Measurements from ENCODE around the gene UBE2C. TPM values are rescaled to one million over a fixed set of nuclear protein-coding genes. Genes with fewer than 3 reads are reported as not detected.

Gene UBE2C
- total RNA-seq, 2 experiments from 2014 or later = 192 to 196 TPM

DNA sequence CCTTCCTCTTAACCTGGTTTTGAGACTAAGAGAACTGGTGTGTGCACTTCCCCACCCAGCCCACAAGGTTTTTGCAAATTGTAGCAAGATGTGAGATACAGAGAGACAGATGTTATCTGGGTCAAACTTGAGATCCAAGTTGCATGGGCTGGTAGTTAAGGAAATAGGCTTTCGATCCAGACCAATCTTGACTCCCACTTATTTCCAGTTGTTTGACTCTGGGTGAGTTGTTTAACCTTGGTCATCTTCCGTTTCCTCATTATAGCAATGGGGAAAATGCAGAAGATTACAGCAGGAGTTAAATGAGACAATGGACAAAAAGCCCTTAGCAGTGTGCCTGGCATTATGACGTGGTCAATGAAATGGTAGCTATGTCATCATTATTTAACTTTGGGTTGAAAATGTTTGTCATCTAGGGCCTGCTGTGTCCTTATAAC lies 22.9 kb downstream of the UBE2C start:
- Mint-ChIP-seq H3K27me3 (no peaks in the 10 kb centered on the region), H3K36me3 (no peaks in the 10 kb centered on the region), H3K27ac (no peak overlapping the region), H3K4me1 (ENCODE audit: low read depth) (peaks cover 13% of the 10 kb centered on the region), H3K9me3 (no peaks in the 10 kb centered on the region), H3K4me3 (no peak overlapping the region)
- ChIA-PET POLR2A (no interaction called here), CTCF (interaction anchor here (1.1 to 1.2 kb wide), 2 partner anchors 36 to 135 kb away, joined by 3 to 4 read pairs; no protein-coding TSS in a partner anchor)
- intact Hi-C loops (cut with micrococcal nuclease) = loop anchor here (10.0 kb wide), 1 partner anchor 49 kb away; the partner anchor contains the start of genes SPATA25 and ZSWIM1
- no peak for DNase-seq

DNA sequence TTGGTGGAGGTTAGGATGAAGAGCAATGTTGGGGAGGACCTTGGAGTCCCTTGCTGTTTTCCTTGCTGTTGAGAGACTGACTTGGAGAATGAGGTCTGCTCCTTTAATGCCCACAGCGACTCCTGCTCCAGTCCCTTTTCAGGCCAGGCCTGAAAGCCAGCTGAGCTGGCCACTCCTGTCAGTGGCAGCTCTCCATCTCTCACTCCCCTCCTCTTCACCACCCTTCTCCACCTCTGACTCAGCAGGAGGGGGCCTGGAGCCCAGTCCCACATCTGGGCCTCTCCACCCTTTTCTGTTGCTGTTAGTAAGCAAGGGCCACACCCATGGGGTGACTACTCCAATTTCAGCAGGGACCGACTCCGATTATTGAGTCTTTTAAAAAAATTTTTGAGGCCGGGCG lies 23.4 kb downstream of the UBE2C start:
- H3K36me3 Mint-ChIP-seq = no peaks in the 10 kb centered on the region
- intact Hi-C loops (cut with micrococcal nuclease) = loop anchor here (10.0 kb wide), 1 partner anchor 49 kb away; the partner anchor contains the start of genes SPATA25 and ZSWIM1
- no peak for DNase-seq
- ChIA-PET POLR2A (no interaction called here), CTCF (interaction anchor here (1.2 kb wide), 1 partner anchor 134 kb away, joined by 4 read pairs; no protein-coding TSS in a partner anchor)
- no peak overlapping the region for H3K4me3 Mint-ChIP-seq
- no peak overlapping the region for H3K27ac Mint-ChIP-seq
- H3K27me3 Mint-ChIP-seq = no peaks in the 10 kb centered on the region
- peaks cover 13% of the 10 kb centered on the region for H3K4me1 Mint-ChIP-seq (ENCODE audit: low read depth)
- H3K9me3 Mint-ChIP-seq = no peaks in the 10 kb centered on the region

- POLR2A ChIA-PET = interaction anchor here (0.7 kb wide), 1 partner anchor 10 kb away, joined by 3 read pairs; no protein-coding TSS in a partner anchor
- H3K9me3 Mint-ChIP-seq = no peaks in the 10 kb centered on the region
- no peak for DNase-seq
- no peak overlapping the region for H3K4me3 Mint-ChIP-seq
- no peaks in the 10 kb centered on the region for H3K36me3 Mint-ChIP-seq
- H3K27ac Mint-ChIP-seq = no peak overlapping the region
- CTCF ChIA-PET = interaction anchor here (0.9 kb wide), 1 partner anchor 13 kb away, joined by 4 read pairs; no protein-coding TSS in a partner anchor
- peaks cover 13% of the 10 kb centered on the region for H3K4me1 Mint-ChIP-seq (ENCODE audit: low read depth)
- intact Hi-C loops (cut with micrococcal nuclease) = loop anchor here (10.0 kb wide), 1 partner anchor 48 kb away; the partner anchor contains the start of genes SPATA25 and ZSWIM1
- no peaks in the 10 kb centered on the region for H3K27me3 Mint-ChIP-seq
Observed at GRCh38 chr20:45836841-45837240, 24.4 kb downstream of the UBE2C start.

GRCh38 chr20:45840700-45841198 lies 28.3 kb downstream of the UBE2C start:
- intact Hi-C loops (cut with micrococcal nuclease) = no loop called here
- no peak overlapping the region for H3K4me3 Mint-ChIP-seq
- no peaks in the 10 kb centered on the region for H3K9me3 Mint-ChIP-seq
- POLR2A ChIA-PET = no interaction called here
- no peaks in the 10 kb centered on the region for H3K27me3 Mint-ChIP-seq
- DNase-seq = no peak
- no peak overlapping the region for H3K27ac Mint-ChIP-seq
- no peaks in the 10 kb centered on the region for H3K4me1 Mint-ChIP-seq (ENCODE audit: low read depth)
- CTCF ChIA-PET = interaction anchor here (1.5 kb wide), 1 partner anchor 16 kb away, joined by 3 read pairs; no protein-coding TSS in a partner anchor
- H3K36me3 Mint-ChIP-seq = peaks cover 11% of the 10 kb centered on the region

DNA sequence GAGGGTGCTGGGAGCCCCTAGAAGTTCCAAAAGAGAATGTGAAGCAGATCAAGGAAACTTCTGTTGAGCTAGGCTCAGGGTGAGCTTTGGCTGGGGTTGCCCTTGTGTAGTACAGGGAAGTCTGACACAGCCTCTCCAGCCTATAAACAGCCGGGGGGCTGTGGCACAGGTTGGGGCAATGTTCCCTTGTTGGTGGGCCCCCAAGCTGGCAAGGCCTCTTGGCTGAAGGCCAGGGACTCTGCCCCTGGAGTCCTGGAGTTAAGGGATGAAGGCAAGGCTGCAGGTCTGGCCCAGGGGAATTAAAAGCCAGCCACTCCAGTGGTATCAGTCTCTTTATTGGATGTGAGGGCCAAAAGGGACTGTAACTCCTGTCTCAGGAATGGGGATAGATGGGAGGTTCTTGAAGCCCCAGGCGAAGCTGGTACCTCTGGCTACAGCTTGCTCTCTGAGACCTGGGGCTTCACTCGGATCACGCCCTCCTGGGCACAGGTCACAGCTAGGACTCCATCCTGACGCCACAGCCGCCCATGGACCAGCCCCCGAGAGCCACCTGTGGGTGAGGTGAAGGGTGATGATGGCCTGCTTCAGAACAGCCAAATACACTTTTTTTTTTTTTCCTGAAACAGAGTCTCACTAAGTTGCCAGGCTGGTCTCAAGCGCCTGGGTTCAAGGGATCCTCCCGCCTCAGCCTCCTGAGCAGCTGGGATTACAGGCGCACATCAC lies 29.1 kb downstream of the UBE2C start:
- intact Hi-C loops (cut with micrococcal nuclease) = no loop called here
- DNase-seq = no peak
- CTCF ChIA-PET = interaction anchor here (1.5 kb wide), 1 partner anchor 15 kb away, joined by 3 read pairs; no protein-coding TSS in a partner anchor

GRCh38 chr20:45842169-45842812 lies 29.8 kb downstream of the UBE2C start:
- Mint-ChIP-seq H3K27ac (no peak overlapping the region), H3K36me3 (peaks cover 11% of the 10 kb centered on the region), H3K4me1 (ENCODE audit: low read depth) (no peaks in the 10 kb centered on the region), H3K27me3 (no peaks in the 10 kb centered on the region), H3K4me3 (no peak overlapping the region), H3K9me3 (no peaks in the 10 kb centered on the region)
- CTCF ChIA-PET = interaction anchor here (1.5 kb wide), 1 partner anchor 14 kb away, joined by 3 read pairs; no protein-coding TSS in a partner anchor
- no peak for DNase-seq
- POLR2A ChIA-PET = no interaction called here
- intact Hi-C loops (cut with micrococcal nuclease) = no loop called here

More for the DNA sequence above, 29.1 kb downstream of the UBE2C start:
- H3K36me3 Mint-ChIP-seq = peaks cover 11% of the 10 kb centered on the region
- POLR2A ChIA-PET = no interaction called here
- H3K27ac Mint-ChIP-seq = no peak overlapping the region
- no peak overlapping the region for H3K4me3 Mint-ChIP-seq
- no peaks in the 10 kb centered on the region for H3K27me3 Mint-ChIP-seq
- no peaks in the 10 kb centered on the region for H3K9me3 Mint-ChIP-seq
- no peaks in the 10 kb centered on the region for H3K4me1 Mint-ChIP-seq (ENCODE audit: low read depth)

- intact Hi-C loops (cut with micrococcal nuclease) = no loop called here
- ChIA-PET CTCF (no interaction called here), POLR2A (no interaction called here)
- DNase-seq = no peak
- peaks cover 15% of the 10 kb centered on the region for H3K36me3 Mint-ChIP-seq
- no peak overlapping the region for H3K27ac Mint-ChIP-seq
- no peaks in the 10 kb centered on the region for H3K9me3 Mint-ChIP-seq
- H3K4me3 Mint-ChIP-seq = no peak overlapping the region
- H3K4me1 Mint-ChIP-seq (ENCODE audit: low read depth) = no peaks in the 10 kb centered on the region
- H3K27me3 Mint-ChIP-seq = no peaks in the 10 kb centered on the region
Observed at GRCh38 chr20:45843506-45843905, 31.1 kb downstream of the UBE2C start.

- no peak overlapping the region for H3K27ac Mint-ChIP-seq
- H3K36me3 Mint-ChIP-seq = peaks cover 17% of the 10 kb centered on the region
- no peaks in the 10 kb centered on the region for H3K4me1 Mint-ChIP-seq (ENCODE audit: low read depth)
- POLR2A ChIA-PET = no interaction called here
- H3K4me3 Mint-ChIP-seq = no peak overlapping the region
- H3K9me3 Mint-ChIP-seq = no peaks in the 10 kb centered on the region
- intact Hi-C loops (cut with micrococcal nuclease) = no loop called here
- no peak for DNase-seq
- H3K27me3 Mint-ChIP-seq = no peaks in the 10 kb centered on the region
- CTCF ChIA-PET = no interaction called here
Observed at GRCh38 chr20:45845452-45845851, 33.0 kb downstream of the UBE2C start.

DNA sequence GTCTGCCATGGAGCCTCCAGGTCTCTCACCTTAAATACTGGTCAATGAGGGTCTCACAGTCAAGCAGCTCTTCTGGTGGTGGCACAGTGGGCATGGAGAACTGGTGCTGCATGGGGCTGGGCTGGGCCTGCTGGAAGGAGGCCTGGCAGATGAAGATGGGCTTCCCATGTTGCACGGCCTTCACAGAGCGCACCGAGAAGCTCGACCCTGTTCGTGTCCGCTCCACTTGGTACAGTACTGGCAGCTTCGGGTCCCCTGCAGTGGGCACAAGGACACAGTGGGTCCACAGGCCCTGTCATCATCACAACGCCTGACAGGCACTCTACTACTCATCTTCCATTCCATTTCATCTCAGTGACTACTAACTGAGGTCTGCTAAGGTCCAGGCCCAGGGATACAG lies 36.0 kb downstream of the UBE2C start:
- no peaks in the 10 kb centered on the region for H3K4me1 Mint-ChIP-seq (ENCODE audit: low read depth)
- no peak for DNase-seq
- H3K9me3 Mint-ChIP-seq = no peaks in the 10 kb centered on the region
- H3K36me3 Mint-ChIP-seq = peaks cover 14% of the 10 kb centered on the region
- H3K27me3 Mint-ChIP-seq = no peaks in the 10 kb centered on the region
- intact Hi-C loops (cut with micrococcal nuclease) = no loop called here
- ChIA-PET POLR2A (no interaction called here), CTCF (no interaction called here)
- H3K4me3 Mint-ChIP-seq = no peak overlapping the region
- no peak overlapping the region for H3K27ac Mint-ChIP-seq

DNA sequence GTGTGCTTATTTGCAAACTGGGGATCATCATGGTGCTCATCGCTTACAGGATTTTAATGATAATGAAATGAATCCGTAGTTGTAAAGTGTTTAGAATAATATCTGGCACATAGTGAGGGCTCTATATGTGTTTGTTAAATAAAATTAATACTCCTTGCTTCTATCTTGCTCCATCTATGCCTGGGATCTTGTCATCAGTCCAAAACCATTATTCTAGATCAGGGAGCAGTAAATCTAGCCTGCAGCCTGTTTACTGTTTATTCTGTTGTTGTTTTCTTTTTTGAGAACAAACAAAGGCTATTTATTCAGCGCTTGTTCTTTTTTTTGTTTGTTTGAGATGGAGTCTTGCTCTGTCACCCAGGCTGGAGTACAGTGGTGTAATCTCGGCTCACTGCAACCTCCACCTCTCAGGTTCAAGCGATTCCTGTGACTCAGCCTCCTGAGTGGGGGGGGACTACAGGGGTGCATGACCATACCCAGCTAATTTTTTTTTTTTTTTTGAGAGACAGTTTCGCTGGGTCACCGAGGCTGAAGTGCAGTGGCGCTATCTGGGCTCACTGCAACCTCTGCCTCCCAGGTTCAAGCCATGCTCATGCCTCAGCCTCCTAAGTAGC lies 36.6 kb downstream of the UBE2C start:
- POLR2A ChIA-PET = no interaction called here
- no peaks in the 10 kb centered on the region for H3K9me3 Mint-ChIP-seq

DNA sequence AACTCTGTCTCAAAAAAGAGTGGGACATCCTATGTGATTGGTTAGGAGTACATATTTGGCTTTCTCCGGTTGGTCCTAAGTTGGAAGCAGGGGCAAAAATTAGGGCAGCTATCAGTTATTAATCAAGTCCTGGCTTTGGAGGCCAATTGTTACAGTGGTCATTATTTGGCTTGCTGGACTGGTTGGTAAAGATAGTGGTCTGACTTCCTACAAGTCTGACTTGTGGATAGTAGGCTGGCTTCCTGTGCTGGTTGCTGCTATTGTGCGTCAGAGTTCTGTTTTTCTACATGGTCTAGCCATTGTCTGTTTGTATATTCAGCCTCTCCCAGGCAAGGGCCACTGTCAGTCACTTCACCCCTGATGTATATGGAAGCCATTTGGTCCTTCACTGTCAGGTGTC lies 37.8 kb downstream of the UBE2C start:
- Mint-ChIP-seq H3K4me1 (ENCODE audit: low read depth) (peaks cover 3% of the 10 kb centered on the region), H3K36me3 (peaks cover 8% of the 10 kb centered on the region), H3K4me3 (no peak overlapping the region), H3K27ac (no peak overlapping the region), H3K9me3 (no peaks in the 10 kb centered on the region), H3K27me3 (no peaks in the 10 kb centered on the region)
- ChIA-PET CTCF (interaction anchor here (1.1 kb wide), 1 partner anchor 51 kb away, joined by 3 read pairs; no protein-coding TSS in a partner anchor), POLR2A (no interaction called here)
- no peak for DNase-seq
- intact Hi-C loops (cut with micrococcal nuclease) = no loop called here

More for the DNA sequence above, 36.6 kb downstream of the UBE2C start:
- intact Hi-C loops (cut with micrococcal nuclease) = no loop called here
- CTCF ChIA-PET = no interaction called here
- Mint-ChIP-seq H3K4me3 (no peak overlapping the region), H3K4me1 (ENCODE audit: low read depth) (no peaks in the 10 kb centered on the region), H3K27ac (no peak overlapping the region), H3K27me3 (no peaks in the 10 kb centered on the region), H3K36me3 (peaks cover 14% of the 10 kb centered on the region)
- DNase-seq = no peak

DNA sequence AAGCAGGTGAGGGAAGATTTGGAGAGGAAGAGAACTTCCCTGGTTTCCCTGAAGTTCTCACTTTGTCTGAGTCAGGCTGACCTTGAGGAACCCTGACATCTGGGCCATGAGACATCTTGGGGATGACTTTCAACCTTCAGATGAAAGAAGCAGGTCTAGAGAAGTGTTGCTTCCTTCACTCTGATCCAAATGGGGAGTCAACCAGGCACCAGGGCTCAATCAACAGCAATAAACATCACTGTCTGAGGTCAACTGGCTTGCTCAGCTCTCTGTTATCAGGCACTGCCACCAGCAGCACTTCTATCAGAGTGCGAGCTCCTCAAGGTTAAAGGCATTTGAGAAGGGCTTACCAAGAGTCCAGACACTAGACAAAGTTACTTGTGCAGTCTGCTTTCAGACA lies 38.5 kb downstream of the UBE2C start:
- H3K9me3 Mint-ChIP-seq = no peaks in the 10 kb centered on the region
- peaks cover 8% of the 10 kb centered on the region for H3K36me3 Mint-ChIP-seq
- ChIA-PET CTCF (interaction anchor here (1.1 kb wide), 1 partner anchor 52 kb away, joined by 3 read pairs; no protein-coding TSS in a partner anchor), POLR2A (no interaction called here)
- H3K4me1 Mint-ChIP-seq (ENCODE audit: low read depth) = peaks cover 6% of the 10 kb centered on the region
- no peak for DNase-seq
- no peak overlapping the region for H3K27ac Mint-ChIP-seq
- H3K4me3 Mint-ChIP-seq = no peak overlapping the region
- no peaks in the 10 kb centered on the region for H3K27me3 Mint-ChIP-seq
- intact Hi-C loops (cut with micrococcal nuclease) = no loop called here

Data from activated CD4-positive, alpha-beta memory T cell treated with anti-CD3 and anti-CD28 coated beads for 36 hours (primary cell).